T-helper 9 cell (primary cell): ENCODE measurements around the gene GPR155.
"Not testable (repeated sequence)": the region's sequence is repeated elsewhere in the genome, so short reads cannot be mapped to it uniquely, and the experiment has no call there.

Experiments used
- DNase-seq: peaks from one replicate; pipeline ENCODE4 v3.0.0-alpha.2; 2020

Gene GPR155

GRCh38 chr2:174491947-174492346 is 5.1 kb upstream of the GPR155 start:
- no peak for DNase-seq

- no peak for DNase-seq
Observed at GRCh38 chr2:174490051-174490450, 3.2 kb upstream of the GPR155 start.

GRCh38 chr2:174489520-174489919 is 2.7 kb upstream of the GPR155 start:
- DNase-seq: not testable (repeated sequence)

GRCh38 chr2:174487820-174488162 is 962 bp upstream of the GPR155 start:
- no peak for DNase-seq

DNA sequence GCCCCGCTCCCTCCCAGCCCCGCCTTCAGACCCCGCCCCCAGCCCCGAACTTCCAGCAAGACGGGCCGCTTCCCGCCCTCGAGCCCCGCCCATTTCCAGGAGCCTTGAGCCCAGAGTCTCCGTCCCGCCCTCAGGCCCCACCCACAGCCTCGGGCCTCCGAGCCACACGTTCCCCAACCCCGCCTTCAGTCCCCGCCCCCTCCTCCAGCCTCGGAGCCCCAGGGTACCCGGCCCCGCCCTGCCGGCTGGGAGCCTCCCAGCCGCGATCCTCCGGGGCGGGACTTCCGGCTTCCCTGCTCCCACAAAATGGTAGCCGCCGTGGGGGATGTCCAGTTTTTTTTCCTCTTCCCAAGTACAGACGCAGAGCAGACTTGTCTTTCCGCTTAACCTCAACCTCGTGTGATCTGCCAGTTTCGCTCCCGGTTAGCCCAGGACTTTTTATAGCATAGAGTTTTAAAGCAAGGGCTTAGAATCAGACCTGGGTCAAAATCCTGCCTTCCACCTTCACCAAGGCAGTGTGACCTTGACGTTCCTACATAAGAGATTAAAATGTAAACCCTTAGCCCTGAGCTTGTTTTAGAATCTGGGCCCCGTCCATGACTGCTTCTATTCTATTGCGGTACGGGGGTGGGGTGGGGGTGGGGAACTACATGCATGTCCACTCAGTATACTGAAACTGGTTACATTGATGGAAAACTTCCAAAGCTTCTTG is 435 bp upstream of the GPR155 start:
- DNase-seq: peak; percentile 95

DNA sequence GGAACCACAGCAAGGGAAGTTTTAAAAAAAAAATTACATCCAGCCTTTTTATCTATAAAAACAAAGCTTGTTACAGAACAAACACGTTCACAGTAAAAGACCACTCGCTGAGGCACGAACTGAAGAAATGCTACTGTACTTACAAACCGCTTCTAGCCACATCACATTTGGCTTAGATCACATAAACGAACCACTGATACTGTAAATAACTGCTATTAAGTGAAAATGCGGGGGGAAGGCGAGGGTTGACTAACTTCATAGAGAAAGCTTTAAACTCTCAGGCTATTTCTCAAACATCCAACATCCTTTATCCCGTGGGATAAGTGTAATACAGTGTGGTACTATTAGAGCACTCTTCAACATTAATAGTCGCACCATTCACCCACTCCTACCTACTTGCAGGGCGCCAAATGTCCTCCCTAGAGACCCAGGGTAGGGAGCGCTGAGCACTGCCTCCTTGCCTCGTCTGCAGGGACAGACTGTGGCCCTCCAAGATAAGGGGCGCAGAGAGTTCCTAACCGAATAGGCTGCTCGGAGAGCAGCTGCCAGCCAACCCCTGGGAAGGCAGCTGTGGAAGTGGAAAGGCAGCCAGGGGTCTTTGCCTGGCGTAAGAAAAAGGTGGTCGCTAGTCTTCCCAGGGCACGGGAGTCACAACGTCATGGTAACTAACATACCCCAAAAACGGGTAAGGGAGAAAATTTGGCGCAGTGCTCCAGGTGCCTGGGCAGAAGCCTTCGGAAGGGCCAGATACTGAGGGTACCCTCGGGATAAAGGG is 854 bp downstream of the GPR155 start:
- DNase-seq: no peak

DNA sequence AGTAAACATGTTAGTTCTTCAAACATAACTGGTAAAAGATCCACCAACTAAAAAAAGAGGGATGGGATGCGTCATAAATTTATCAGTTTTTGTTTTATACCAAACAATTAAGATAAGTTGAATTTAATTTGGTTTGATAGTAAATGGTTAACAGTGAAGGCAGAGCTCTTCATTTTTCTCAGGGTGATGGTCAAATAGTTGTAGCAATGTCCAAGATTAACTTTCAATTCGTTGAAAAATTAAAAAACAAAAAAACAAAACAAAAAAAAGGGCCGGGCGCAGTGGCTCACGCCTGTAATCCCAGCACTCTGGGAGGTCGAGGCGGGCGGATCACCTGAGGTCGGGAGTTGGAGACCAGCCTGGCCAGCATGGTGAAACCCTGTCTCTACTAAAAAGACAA is 1.8 kb downstream of the GPR155 start:
- DNase-seq: not testable (repeated sequence)

DNA sequence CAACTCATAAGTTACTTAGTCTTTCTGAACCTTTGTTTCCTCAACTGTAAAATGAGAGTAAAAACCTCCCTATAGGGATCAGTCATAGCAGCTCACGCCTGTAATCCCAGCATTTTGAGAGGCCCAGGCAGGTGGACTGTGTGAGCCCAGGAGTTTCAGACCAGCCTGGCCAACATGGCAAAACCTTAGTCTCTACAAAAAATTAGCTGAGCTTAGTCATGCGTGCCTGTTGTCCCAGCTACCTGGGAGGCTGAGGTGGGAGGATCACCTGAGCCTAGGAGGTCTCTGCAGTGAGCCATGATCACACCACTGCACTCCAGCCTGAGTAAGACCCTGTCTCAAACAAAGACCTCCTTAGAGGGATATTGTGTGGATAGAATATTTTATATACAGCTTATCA is 2.3 kb downstream of the GPR155 start:
- no peak for DNase-seq

DNA sequence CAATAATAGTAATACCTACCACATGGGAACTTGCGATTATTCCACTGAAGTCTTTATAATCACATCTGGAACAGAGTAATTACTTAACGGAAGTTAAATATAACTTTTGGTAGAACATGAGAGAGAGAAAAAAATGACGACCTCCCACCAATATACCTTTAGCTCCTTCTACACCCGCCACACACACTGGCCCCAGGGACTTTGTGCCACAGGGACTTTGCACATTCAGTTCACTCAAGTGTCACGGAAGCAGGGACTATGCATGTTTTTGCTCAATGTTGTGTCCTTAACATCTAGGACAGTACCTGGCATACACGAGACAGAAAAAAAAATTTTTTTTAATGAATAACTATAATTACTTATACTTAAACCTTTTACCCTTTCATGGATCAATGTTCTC is 4.0 kb downstream of the GPR155 start:
- no peak for DNase-seq

DNA sequence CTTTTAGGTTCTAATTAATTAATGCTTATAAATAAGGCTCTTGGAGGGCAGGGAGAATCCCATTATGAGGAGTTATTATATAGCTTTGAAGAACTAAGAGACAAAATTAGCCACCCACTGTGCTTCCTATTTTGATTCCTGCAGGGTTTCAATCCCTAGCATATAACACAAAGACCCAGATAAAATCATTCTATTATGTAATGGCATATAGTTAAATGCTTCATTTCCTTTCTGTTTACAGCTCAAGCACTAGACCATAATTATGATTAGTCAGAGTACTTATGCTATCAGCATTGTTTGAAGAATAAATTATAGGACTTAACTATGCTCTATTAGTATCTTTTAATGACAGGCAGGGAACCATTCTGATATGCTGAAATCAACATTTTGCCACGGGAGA is 9.1 kb downstream of the GPR155 start:
- DNase-seq: no peak

DNA sequence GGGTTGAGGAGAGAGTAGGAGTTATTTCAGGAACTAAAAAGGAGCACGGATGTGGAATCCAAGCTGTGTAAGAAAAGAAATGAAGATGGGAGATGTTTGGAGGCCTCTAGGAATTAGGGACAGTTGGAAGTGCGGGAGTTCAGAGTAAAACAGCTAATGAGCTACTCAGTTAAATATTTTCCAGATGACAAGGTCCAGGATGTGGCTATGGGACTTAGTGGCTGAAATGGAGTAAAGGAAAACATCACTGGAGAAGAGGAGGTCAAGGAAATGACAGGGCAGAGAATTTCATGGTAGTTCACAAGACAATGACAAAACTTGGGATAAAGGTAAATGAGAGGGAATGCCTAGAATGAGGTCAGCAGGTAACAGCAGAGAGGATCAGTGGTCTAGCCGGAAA is 13.0 kb downstream of the GPR155 start:
- DNase-seq: no peak

DNA sequence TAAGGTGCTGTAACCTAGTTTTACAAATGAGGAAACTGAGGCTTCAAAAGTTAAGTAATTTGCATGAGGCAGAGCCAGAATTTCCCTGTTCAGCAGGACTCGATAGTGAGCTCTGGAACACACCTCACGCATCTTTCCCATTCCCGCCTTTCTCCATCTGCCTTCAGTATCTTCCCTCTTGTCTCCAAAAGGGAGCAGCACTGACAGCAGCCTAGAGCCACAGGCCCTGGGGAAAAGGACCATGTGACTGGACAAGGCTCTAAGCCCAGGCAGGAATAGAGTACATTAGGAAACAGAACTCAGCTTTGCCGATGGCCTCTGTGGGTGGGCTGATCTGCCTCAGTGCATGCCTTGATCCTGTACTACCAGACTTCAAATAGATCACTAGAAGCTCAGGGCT is 21.5 kb downstream of the GPR155 start:
- DNase-seq: no peak

DNA sequence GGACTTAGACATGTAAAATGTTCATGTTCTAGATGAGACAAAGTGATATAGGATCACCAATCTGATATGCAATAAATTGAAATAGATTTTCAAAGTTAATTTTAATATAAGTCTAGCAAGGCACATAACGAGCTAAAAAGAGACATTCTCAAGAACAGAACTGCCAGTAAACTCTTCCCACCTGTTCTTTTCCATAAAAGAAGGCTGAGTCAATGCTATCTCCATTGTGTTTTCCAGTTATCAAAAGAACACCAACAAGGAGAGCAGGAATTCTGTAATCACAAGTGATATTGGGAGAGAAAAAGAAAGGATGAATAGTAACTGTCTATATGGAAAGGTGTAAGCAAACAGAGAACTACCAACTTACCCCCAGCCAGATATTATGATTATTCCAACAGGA is 25.6 kb downstream of the GPR155 start:
- DNase-seq: no peak

DNA sequence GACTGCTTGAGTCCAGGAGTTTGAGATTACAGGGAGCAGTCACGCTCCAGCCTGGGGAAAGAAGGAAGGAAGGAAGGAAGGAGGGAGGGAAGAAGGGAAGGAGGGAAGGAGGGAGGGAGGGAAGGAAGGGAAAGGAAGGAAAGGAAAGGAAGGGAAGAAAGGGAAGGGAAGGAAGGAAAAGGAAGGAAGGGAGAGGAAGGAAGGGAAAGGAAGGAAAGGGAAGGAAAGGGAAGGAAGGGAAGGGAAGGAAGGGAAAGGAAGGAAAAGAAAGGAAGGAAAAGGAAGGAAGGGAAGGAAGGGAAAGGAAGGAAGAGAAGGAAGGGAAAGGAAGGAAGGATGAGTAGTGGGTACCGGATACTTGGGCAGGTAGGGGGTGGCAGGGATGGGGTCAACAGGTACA is 32.3 kb downstream of the GPR155 start:
- no peak for DNase-seq

DNA sequence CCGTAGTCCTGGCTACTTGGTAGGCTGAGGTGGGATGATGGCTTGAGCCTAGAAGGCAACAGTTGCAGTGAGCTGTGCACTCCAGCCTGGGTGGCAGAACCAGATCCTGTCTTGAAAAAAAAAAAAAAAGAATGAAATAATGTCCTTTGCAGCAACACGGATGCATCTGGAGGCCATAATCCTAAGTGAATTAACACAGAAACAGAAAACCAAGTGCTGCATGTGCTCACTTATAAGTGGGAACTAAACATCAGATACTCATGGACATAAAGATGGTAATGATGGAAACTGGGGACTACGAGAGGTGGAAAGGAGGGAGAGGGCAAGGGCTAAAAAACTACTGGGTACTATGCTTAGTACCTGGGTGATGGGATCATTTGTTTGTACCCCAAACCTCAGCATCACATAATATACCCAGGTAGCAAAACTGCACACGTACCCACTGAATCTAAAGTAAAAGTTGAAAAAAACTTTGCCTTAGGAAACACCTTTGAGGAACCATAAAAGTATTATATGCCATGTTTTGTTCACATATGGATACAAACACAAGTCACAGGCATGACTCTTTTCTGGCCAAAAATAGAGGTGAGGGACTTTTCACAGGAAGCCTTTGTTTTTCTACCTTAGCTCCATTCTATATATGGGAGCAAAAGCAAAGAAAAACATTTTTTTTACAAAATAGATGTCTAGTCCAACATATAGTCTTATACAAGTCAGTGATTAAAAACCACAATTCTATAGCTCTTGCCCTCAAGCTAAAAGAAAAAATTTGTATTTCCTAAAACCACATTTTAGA is 36.6 kb downstream of the GPR155 start:
- DNase-seq: no peak

DNA sequence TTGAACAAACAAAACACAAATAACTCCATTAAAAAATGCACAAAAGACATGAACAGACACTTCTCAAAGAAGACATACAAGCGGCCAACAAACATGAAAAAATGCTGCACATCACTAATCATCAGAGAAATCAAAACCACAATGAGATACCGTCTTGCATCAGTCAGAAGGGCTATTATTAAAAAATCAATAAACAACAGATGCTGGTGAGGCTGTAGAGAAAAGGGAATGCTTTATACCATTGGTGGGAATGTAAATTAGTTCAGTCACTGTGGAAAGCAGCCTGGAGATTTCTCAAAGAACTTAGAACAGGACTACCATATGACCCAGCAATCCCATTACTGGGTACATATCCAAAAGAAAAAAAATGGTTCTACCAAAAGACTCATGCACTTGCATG is 37.8 kb downstream of the GPR155 start:
- DNase-seq: no peak

- no peak for DNase-seq
Observed at GRCh38 chr2:174446531-174446930, 40.3 kb downstream of the GPR155 start.

DNA sequence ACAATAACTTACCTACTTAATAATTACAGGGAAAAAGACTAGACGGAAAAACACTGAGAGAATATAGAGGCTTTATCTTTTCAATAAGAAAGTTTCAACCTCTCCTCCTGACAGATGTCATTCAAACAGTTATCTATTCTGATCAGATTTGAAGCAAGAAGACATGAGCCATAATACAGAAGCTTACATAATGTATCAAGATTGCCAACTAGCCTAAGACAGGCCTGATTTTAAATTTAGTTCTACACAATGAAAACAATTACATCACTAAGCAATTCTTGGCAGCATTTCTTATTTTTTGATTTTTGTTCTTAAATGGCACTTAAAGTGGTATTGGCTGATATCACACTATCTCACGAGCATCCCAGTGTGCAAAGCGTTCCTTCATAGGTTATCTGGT is 41.6 kb downstream of the GPR155 start:
- DNase-seq: no peak

DNA sequence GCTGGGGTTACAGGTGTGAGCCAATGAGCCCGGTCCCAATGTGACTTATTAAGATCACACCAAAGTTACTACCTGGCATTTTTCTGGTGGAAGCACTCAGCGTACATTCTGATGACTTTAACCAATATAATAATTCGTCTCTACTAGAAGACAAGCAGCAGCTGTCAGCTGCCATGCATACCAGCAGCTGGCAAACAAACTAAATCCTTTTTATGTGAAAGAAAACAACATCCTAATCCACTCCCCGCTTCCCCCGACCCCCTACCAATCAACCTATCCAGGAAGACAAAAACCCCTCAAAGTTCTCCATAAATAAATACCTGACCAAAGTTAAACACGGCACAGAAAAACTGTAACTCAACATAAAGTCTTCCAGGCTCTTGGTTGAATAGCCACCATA is 42.1 kb downstream of the GPR155 start:
- DNase-seq: no peak

- DNase-seq: no peak
Observed at GRCh38 chr2:174442546-174443510, 44.0 kb downstream of the GPR155 start.

- DNase-seq: no peak
Observed at GRCh38 chr2:174439950-174440349, 46.9 kb downstream of the GPR155 start.

- no peak for DNase-seq
Observed at GRCh38 chr2:174439323-174439722, 47.5 kb downstream of the GPR155 start.
